ENCODE data around the gene CSHL1. TPM values are rescaled to one million over a fixed set of nuclear protein-coding genes. Genes with fewer than 3 reads are reported as not detected.
"Not testable (repeated sequence)": the region's sequence is repeated elsewhere in the genome, so short reads cannot be mapped to it uniquely, and the experiment has no call there.

The CSHL1 gene
- total and polyA plus RNA-seq, 5 donors from 2014 or later = not detected

DNA sequence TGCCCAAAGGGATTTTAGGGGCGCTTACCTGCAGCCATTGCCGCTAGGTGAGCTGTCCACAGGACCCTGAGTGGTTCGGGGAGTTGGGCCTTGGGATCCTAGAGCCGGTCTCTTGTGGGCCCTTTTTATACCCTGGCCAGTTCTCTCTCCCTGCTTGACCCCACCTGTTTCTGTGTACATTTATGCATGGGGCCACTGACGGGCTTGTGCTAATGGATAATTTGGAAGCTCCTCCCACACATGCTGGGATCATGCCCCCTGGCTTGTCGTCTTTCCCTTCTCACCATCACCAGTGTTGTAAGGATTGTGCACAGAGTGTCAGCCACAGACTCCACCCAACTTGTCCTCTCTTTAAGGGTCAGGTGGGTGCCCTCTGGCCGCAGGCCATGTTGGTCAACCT, 37.5 kb downstream of the CSHL1 start, which contains the start of gene CSH2:
Gene CSH2 (minus strand): TSS at position 101 of the 400 bp plus-strand sequence. CDS start 63 bp downstream, at position 38.
- DNase-seq; H3K4me3 Mint-ChIP-seq; H3K9me3 Mint-ChIP-seq; H3K36me3 ChIP-seq (ENCODE audit: control insufficient read depth, insufficient read depth, low read length); H3K4me1 Mint-ChIP-seq; H3K36me3 Mint-ChIP-seq; ATAC-seq (ENCODE audit: low read depth in 2 of 2); H3K27ac ChIP-seq (ENCODE audit: insufficient read depth, low read length, poor library complexity, severe bottlenecking); H3K27ac Mint-ChIP-seq; H3K4me1 ChIP-seq (ENCODE audit: control insufficient read depth, insufficient read depth, low read length, poor library complexity, severe bottlenecking); H3K9me3 ChIP-seq (ENCODE audit: control insufficient read depth in 2 of 2, low read length in 2 of 2); H3K4me3 ChIP-seq (ENCODE audit: low read depth, low read length); H3K27me3 Mint-ChIP-seq; H3K27me3 ChIP-seq (ENCODE audit: control insufficient read depth, insufficient read depth, low read length): not testable (repeated sequence)

DNA sequence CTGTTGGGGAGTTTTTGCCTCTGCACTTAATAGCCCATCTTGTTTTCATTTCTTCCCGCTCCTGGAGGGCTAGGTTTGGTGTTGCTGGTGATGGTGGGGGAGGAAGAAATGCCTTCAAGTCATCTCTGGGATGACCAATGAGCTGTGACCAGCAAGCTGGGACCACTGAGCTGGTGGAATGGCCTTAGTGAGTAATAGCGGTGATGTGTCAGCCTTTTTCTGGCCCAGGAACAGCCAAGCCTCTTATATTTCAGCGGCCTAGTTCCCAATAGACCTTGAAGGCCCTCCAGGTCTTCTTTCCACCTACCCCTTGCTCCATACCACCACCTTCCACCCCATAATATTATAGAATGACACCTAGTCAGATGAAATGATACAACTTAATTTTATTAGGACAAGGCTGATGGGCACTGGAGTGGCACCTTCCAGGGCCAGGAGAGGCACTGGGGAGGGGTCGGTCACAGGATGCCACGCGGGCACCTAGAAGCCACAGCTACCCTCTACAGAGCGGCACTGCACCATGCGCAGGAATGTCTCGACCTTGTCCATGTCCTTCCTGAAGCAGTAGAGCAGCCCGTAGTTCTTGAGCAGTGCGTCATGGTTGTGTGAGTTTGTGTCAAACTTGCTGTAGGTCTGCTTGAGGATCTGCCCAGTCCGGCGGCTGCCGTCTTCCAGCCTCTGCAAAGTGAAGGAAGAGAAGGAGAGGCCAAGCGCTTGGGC, 39.3 kb downstream of the CSHL1 start:
- not testable (repeated sequence) for H3K27me3 ChIP-seq (ENCODE audit: control insufficient read depth, insufficient read depth, low read length); H3K9me3 Mint-ChIP-seq; H3K27me3 Mint-ChIP-seq; H3K27ac Mint-ChIP-seq; H3K4me3 Mint-ChIP-seq; ATAC-seq (ENCODE audit: low read depth in 2 of 2); H3K27ac ChIP-seq (ENCODE audit: insufficient read depth, low read length, poor library complexity, severe bottlenecking); H3K4me1 ChIP-seq (ENCODE audit: control insufficient read depth, insufficient read depth, low read length, poor library complexity, severe bottlenecking); H3K9me3 ChIP-seq (ENCODE audit: control insufficient read depth in 2 of 2, low read length in 2 of 2); H3K36me3 Mint-ChIP-seq; H3K36me3 ChIP-seq (ENCODE audit: control insufficient read depth, insufficient read depth, low read length); H3K4me1 Mint-ChIP-seq; DNase-seq; H3K4me3 ChIP-seq (ENCODE audit: low read depth, low read length)

DNA sequence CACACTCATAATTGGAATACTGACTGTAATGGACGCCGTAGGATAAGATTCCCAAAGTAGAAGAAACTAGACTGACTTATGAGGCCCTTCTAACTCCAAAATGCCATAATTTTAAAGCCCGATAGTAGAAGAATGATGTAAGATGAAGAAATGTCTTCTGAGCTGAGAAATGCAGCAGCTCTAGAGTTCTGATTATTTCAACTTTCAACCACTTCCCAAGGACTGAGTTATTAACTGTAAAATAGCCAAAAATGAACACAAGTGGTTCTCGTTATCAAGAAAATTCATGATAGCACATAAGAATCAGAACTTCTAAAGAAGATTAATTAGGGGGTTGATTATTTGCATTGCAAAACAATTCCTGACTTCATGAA, 40.8 kb downstream of the CSHL1 start:
- not testable (repeated sequence) for H3K4me3 ChIP-seq (ENCODE audit: low read depth, low read length); H3K27ac ChIP-seq (ENCODE audit: insufficient read depth, low read length, poor library complexity, severe bottlenecking); H3K27ac Mint-ChIP-seq; H3K9me3 Mint-ChIP-seq; ATAC-seq (ENCODE audit: low read depth in 2 of 2); DNase-seq; H3K36me3 Mint-ChIP-seq; H3K27me3 ChIP-seq (ENCODE audit: control insufficient read depth, insufficient read depth, low read length); H3K9me3 ChIP-seq (ENCODE audit: control insufficient read depth in 2 of 2, low read length in 2 of 2); H3K36me3 ChIP-seq (ENCODE audit: control insufficient read depth, insufficient read depth, low read length); H3K4me3 Mint-ChIP-seq; H3K4me1 ChIP-seq (ENCODE audit: control insufficient read depth, insufficient read depth, low read length, poor library complexity, severe bottlenecking)
- Mint-ChIP-seq H3K4me1 (peaks cover 0 to 12% (median 6%) of the 10 kb centered on the region in 4 donors), H3K27me3 (peaks cover 11% of the 10 kb centered on the region)

DNA sequence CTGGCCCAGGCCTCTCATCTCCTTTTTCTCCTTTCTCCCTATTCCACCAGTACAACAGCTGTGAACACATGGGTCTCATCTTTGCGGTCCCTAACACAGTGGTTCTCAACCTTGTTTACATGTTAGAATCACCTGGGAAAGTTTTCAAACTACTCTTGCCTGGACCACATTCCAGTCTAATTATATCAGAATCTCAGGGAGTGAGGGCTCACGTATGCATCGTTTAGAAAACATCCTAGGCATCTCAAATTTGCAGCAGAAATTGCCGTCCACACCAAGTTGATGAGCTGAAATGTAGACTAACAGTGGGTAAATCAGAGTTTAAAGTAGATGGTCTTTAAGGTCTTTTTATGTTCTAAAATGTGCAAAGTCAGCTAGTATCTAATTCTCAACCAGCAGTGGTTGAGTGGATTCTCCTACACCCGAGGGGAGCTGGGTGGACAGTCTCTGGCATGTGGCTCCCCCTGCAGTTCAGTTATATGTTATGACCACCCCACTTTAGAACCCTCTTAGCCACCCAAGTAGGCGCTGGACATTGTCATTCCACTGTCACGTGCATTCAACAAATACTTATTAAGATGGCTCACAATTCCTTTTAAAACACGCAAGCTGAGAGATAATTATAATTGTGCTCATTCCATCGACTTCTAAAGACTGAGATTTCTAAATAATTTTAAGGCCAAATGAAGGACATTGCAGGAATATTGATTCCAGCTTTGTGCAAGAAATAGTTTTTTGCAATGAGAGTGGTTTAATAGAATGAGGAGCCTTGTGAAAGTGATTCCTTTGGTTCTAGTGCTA, 41.4 kb downstream of the CSHL1 start:
- not testable (repeated sequence) for H3K4me3 ChIP-seq (ENCODE audit: low read depth, low read length); H3K36me3 ChIP-seq (ENCODE audit: control insufficient read depth, insufficient read depth, low read length); H3K27ac ChIP-seq (ENCODE audit: insufficient read depth, low read length, poor library complexity, severe bottlenecking); ATAC-seq (ENCODE audit: low read depth in 2 of 2); H3K4me3 Mint-ChIP-seq; H3K9me3 Mint-ChIP-seq; H3K9me3 ChIP-seq (ENCODE audit: control insufficient read depth in 2 of 2, low read length in 2 of 2); H3K4me1 ChIP-seq (ENCODE audit: control insufficient read depth, insufficient read depth, low read length, poor library complexity, severe bottlenecking); H3K36me3 Mint-ChIP-seq; H3K27me3 ChIP-seq (ENCODE audit: control insufficient read depth, insufficient read depth, low read length); H3K27ac Mint-ChIP-seq; DNase-seq
- Mint-ChIP-seq H3K27me3 (peaks cover 11% of the 10 kb centered on the region), H3K4me1 (peaks cover 0 to 12% (median 6%) of the 10 kb centered on the region in 4 donors)

DNA sequence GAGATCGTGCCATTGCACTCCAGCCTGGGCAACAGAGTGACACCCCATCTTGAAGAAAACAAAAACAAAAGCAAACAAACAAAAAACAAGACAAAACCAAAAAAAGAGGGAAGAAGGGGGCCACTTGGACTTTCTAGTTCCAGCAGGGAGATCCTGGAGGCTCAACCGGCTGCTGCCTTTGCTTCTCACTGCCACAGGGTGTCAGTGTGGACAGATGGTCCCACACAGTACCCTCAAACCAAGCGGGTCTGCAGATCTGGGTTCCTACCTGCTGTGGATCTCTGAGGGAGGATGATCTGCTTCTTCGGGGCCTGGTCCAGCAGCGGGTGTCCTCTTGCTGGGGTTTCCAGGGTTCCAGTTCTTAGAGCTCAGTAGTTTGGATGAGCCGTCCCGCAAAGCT, 44.4 kb downstream of the CSHL1 start:
- not testable (repeated sequence) for H3K4me3 Mint-ChIP-seq; H3K36me3 Mint-ChIP-seq; H3K4me1 Mint-ChIP-seq; H3K4me3 ChIP-seq (ENCODE audit: low read depth, low read length); H3K36me3 ChIP-seq (ENCODE audit: control insufficient read depth, insufficient read depth, low read length); H3K27me3 ChIP-seq (ENCODE audit: control insufficient read depth, insufficient read depth, low read length); H3K9me3 Mint-ChIP-seq; H3K9me3 ChIP-seq (ENCODE audit: control insufficient read depth in 2 of 2, low read length in 2 of 2); H3K4me1 ChIP-seq (ENCODE audit: control insufficient read depth, insufficient read depth, low read length, poor library complexity, severe bottlenecking); DNase-seq; ATAC-seq (ENCODE audit: low read depth in 2 of 2); H3K27ac Mint-ChIP-seq; H3K27ac ChIP-seq (ENCODE audit: insufficient read depth, low read length, poor library complexity, severe bottlenecking)
- H3K27me3 Mint-ChIP-seq = peaks cover 16% of the 10 kb centered on the region

Other genes with a start within 250 kb of the CSHL1 start
- 634 TPM for gene LIMD2, start 211.1 kb downstream of the CSHL1 start, total RNA-seq
- 100 to 1,000 TPM; 408 to 478 (median 445) TPM for gene LIMD2, start 211.1 kb downstream of the CSHL1 start, polyA plus RNA-seq
- 47.8 TPM for gene STRADA, start 169.5 kb downstream of the CSHL1 start, total RNA-seq
- 10 to 100 TPM; 20.0 to 31.9 (median 22.2) TPM for gene STRADA, start 169.5 kb downstream of the CSHL1 start, polyA plus RNA-seq
- gene CCDC47, start 137.7 kb downstream of the CSHL1 start, total RNA-seq = 35.4 TPM
- gene CCDC47, start 137.7 kb downstream of the CSHL1 start, polyA plus RNA-seq = 10 to 100 TPM; 35.7 to 47.9 (median 41.3) TPM
- 94.3 TPM for gene DDX42, start 137.1 kb downstream of the CSHL1 start, total RNA-seq
- 10 to 100 TPM in 2 of 4 donors, 1 to 10 TPM in 2; 8.2 to 14.7 (median 11.4) TPM for gene DDX42, start 137.1 kb downstream of the CSHL1 start, polyA plus RNA-seq
- gene PSMC5, start 83.8 kb downstream of the CSHL1 start, total RNA-seq = 84.8 TPM
- 100 to 1,000 TPM; 140 to 222 (median 169) TPM for gene PSMC5, start 83.8 kb downstream of the CSHL1 start, polyA plus RNA-seq
- 39.4 TPM for gene FTSJ3, start 83.6 kb downstream of the CSHL1 start, total RNA-seq
- 10 to 100 TPM; 19.9 to 25.0 (median 23.1) TPM for gene FTSJ3, start 83.6 kb downstream of the CSHL1 start, polyA plus RNA-seq
- 132 TPM for gene SMARCD2, start 68.6 kb downstream of the CSHL1 start, total RNA-seq
- 100 to 1,000 TPM; 104 to 149 (median 113) TPM for gene SMARCD2, start 68.6 kb downstream of the CSHL1 start, polyA plus RNA-seq
- gene CSH2, start 37.6 kb downstream of the CSHL1 start, total RNA-seq = 3.8 TPM
- gene CSH2, start 37.6 kb downstream of the CSHL1 start, polyA plus RNA-seq = not detected
- gene GH2, start 29.3 kb downstream of the CSHL1 start, total RNA-seq = not detected
- gene GH2, start 29.3 kb downstream of the CSHL1 start, polyA plus RNA-seq = not detected
- 11.7 TPM for gene CSH1, start 14.7 kb downstream of the CSHL1 start, total RNA-seq
- gene CSH1, start 14.7 kb downstream of the CSHL1 start, polyA plus RNA-seq = not detected
- gene GH1, start 7.6 kb upstream of the CSHL1 start, total RNA-seq = not detected
- under 1 TPM in 1 of 4 donors, not detected in 3; 0.50 TPM for gene GH1, start 7.6 kb upstream of the CSHL1 start, polyA plus RNA-seq
- gene CD79B, start 21.1 kb upstream of the CSHL1 start, total RNA-seq = 31.4 TPM
- 10 to 100 TPM; 59.0 to 85.1 (median 67.9) TPM for gene CD79B, start 21.1 kb upstream of the CSHL1 start, polyA plus RNA-seq
- gene SCN4A, start 61.7 kb upstream of the CSHL1 start, total RNA-seq = not detected
- not detected for gene SCN4A, start 61.7 kb upstream of the CSHL1 start, polyA plus RNA-seq
- gene PRR29, start 87.1 kb upstream of the CSHL1 start, total RNA-seq = 0.52 TPM
- gene PRR29, start 87.1 kb upstream of the CSHL1 start, polyA plus RNA-seq = 1 to 10 TPM; 3.9 to 6.9 (median 6.2) TPM
- gene ICAM2, start 109.4 kb upstream of the CSHL1 start, total RNA-seq = 106 TPM
- 100 to 1,000 TPM; 465 to 625 (median 548) TPM for gene ICAM2, start 109.4 kb upstream of the CSHL1 start, polyA plus RNA-seq
- 96.7 TPM for gene ERN1, start 218.9 kb upstream of the CSHL1 start, total RNA-seq
- gene ERN1, start 218.9 kb upstream of the CSHL1 start, polyA plus RNA-seq = 10 to 100 TPM; 30.2 to 39.3 (median 35.1) TPM

All from CD4-positive, CD25-positive, alpha-beta regulatory T cell (primary cell).